SK-N-SH (cell line): ENCODE data around the gene SORBS2. TPM values are rescaled to one million over a fixed set of nuclear protein-coding genes. Genes with fewer than 3 reads are reported as not detected.

Source experiments
- CTCF ChIA-PET: fragments of 300-600, 350-600 bp; formaldehyde crosslinking; extraction: SDS; loops from one replicate; lab custom pipeline; 2021; lab: Yijun Ruan, JAX
- POLR2A ChIA-PET: fragments of 350-600 bp; sonication (Branson Sonifier 250); formaldehyde crosslinking; extraction: SDS; loops from one replicate; lab custom pipeline; 2020; ENCODE audit warnings: antibody characterized with exemption, inconsistent platforms; lab: Yijun Ruan, JAX
- DNase-seq: peaks from one replicate; pipeline ENCODE4 v3.0.0; 2012
- H2AFZ ChIP-seq: fragments of 200-600 bp; sonication (generic); 2 replicates; pipeline ENCODE4 v1.8.1; 2016; ENCODE audit warnings: antibody characterized with exemption, mild to moderate bottlenecking, low read depth
- H3F3A ChIP-seq: fragments of 200-600 bp; sonication (generic); replicated peaks from 2 replicates; pipeline ENCODE3; 2016; ENCODE audit warnings: antibody characterized with exemption, mild to moderate bottlenecking; ENCODE audit not compliant: insufficient read depth
- H3K27ac ChIP-seq, 2 experiments: fragments of 200-500 bp in 1 of 2; fragments of 200-600 bp in 1 of 2; sonication (Bioruptor generic) in 1 of 2; sonication (generic), shearing (Covaris generic) in 1 of 2; 2 replicates each; pipeline versions ENCODE4 v1.5.1 to v1.6.1; 2014 to 2016; ENCODE audit warnings: low read depth in 2 of 2, inconsistent platforms in 1 of 2, low read length in 1 of 2, mild to moderate bottlenecking in 1 of 2, mixed read lengths in 1 of 2
- H3K27me3 ChIP-seq: fragments of 200-600 bp; sonication (generic), shearing (Covaris generic); 2 replicates; pipeline ENCODE4 v1.6.1; 2016; ENCODE audit warnings: mixed run types; ENCODE audit not compliant: insufficient read depth
- H3K36me3 ChIP-seq, 2 experiments: fragments of 200-500 bp in 1 of 2; fragments of 200-600 bp in 1 of 2; sonication (Bioruptor generic) in 1 of 2; sonication (generic) in 1 of 2; replicated peaks in 1 of 2; 2 replicates each; pipeline versions ENCODE3 to v1.5.1; 2014 to 2016; ENCODE audit warnings: low read length in 1 of 2, mild to moderate bottlenecking in 1 of 2; ENCODE audit not compliant: insufficient read depth in 2 of 2, control insufficient read depth in 1 of 2
- H3K4me1 ChIP-seq, 2 experiments: fragments of 200-500 bp in 1 of 2; fragments of 200-600 bp in 1 of 2; sonication (Bioruptor generic) in 1 of 2; sonication (generic), shearing (Covaris generic) in 1 of 2; 2 replicates each; pipeline versions ENCODE4 v1.5.1 to v1.6.1; 2014 to 2016; ENCODE audit warnings: low read depth in 1 of 2, low read length in 1 of 2, mixed run types in 1 of 2; ENCODE audit not compliant: insufficient read depth in 2 of 2, control insufficient read depth in 1 of 2
- H3K4me2 ChIP-seq: fragments of 200-600 bp; sonication (generic), shearing (Covaris generic); 2 replicates; pipeline ENCODE4 v1.6.1; 2017; ENCODE audit warnings: mixed run types
- H3K4me3 ChIP-seq, 2 experiments: fragments of 200-500 bp in 1 of 2; fragments of 200-600 bp in 1 of 2; sonication (Bioruptor generic) in 1 of 2; sonication (generic), shearing (Covaris generic) in 1 of 2; 2 replicates each; pipeline versions ENCODE4 v1.5.1 to v1.8.1; 2014 to 2016; ENCODE audit warnings: low read depth in 2 of 2, inconsistent platforms in 1 of 2, low read length in 1 of 2, mild to moderate bottlenecking in 1 of 2, mixed read lengths in 1 of 2, moderate library complexity in 1 of 2
- H3K79me2 ChIP-seq: fragments of 200-600 bp; sonication (generic); 2 replicates; pipeline ENCODE4 v1.8.1; 2017; ENCODE audit warnings: mild to moderate bottlenecking; ENCODE audit not compliant: insufficient read depth
- H3K9ac ChIP-seq: fragments of 200-600 bp; sonication (generic); 2 replicates; pipeline ENCODE4 v1.6.1; 2017; ENCODE audit warnings: mixed run types
- H3K9me2 ChIP-seq: fragments of 200-600 bp; sonication (generic); 2 replicates; pipeline ENCODE4 v1.6.1; 2017; ENCODE audit warnings: mixed run types
- H3K9me3 ChIP-seq: fragments of 200-600 bp; sonication (generic); 2 replicates; pipeline ENCODE4 v1.6.1; 2017; ENCODE audit warnings: mixed run types, mild to moderate bottlenecking, moderate library complexity
- H4K20me1 ChIP-seq: fragments of 200-600 bp; sonication (generic); 2 replicates; pipeline ENCODE4 v1.6.1; 2017; ENCODE audit warnings: mild to moderate bottlenecking, mixed run types; ENCODE audit not compliant: insufficient read depth
- CTCF ChIP-seq: fragments of 200-600 bp; sonication (generic); IDR thresholded peaks from 2 replicates; pipeline ENCODE4 v1.6.1; 2017; ENCODE audit warnings: antibody characterized with exemption, mild to moderate bottlenecking, moderate library complexity
- ELF1 ChIP-seq: IDR thresholded peaks from 2 replicates; pipeline ENCODE4 v1.4.0; 2012
- EZH2phosphoT487 ChIP-seq: fragments of 200-600 bp; sonication (generic); IDR thresholded peaks from 2 replicates; pipeline ENCODE4 v1.6.1; 2017; ENCODE audit warnings: low read depth, mixed run types, mild to moderate bottlenecking, antibody characterized with exemption, moderate library complexity, borderline replicate concordance
- FOSL2 ChIP-seq: IDR thresholded peaks from 2 replicates; pipeline ENCODE4 v1.4.0; 2012; ENCODE audit warnings: low read depth, mild to moderate bottlenecking, moderate library complexity, borderline replicate concordance
- FOXJ3 ChIP-seq: sonication (generic); formaldehyde crosslinking; IDR thresholded peaks from 2 replicates; pipeline ENCODE4 v1.5.1; 2020; ENCODE audit warnings: mild to moderate bottlenecking, missing genetic modification reagents
- FOXM1 ChIP-seq: IDR thresholded peaks from 2 replicates; pipeline ENCODE4 v1.4.0; 2012; ENCODE audit warnings: low read depth, mild to moderate bottlenecking
- GATA2 ChIP-seq: sonication (generic); formaldehyde crosslinking; IDR thresholded peaks from 2 replicates; pipeline ENCODE4 v1.5.0; 2020; ENCODE audit warnings: mild to moderate bottlenecking, missing genetic modification reagents
- IRF3 ChIP-seq: fragments of 150-350 bp; IDR thresholded peaks from 2 replicates; pipeline ENCODE4 v1.6.1; 2016; ENCODE audit warnings: mild to moderate bottlenecking, low read depth, low read length
- JUND ChIP-seq: IDR thresholded peaks from 2 replicates; pipeline ENCODE4 v1.4.0; 2012
- MAX ChIP-seq: IDR thresholded peaks from 2 replicates; pipeline ENCODE4 v1.4.0; 2012; ENCODE audit warnings: low read depth
- MEF2A ChIP-seq: IDR thresholded peaks from 2 replicates; pipeline ENCODE4 v1.4.0; 2012; ENCODE audit warnings: low read depth, borderline replicate concordance
- POLR2AphosphoS5 ChIP-seq: IDR thresholded peaks from 2 replicates; pipeline ENCODE4 v1.6.1; 2012; ENCODE audit warnings: low read depth, low read length
- RAD21 ChIP-seq: IDR thresholded peaks from 2 replicates; pipeline ENCODE4 v1.6.1; 2012; ENCODE audit warnings: mild to moderate bottlenecking, low read length
- REST ChIP-seq: IDR thresholded peaks from 2 replicates; pipeline ENCODE4 v1.6.1; 2012; ENCODE audit warnings: mild to moderate bottlenecking, low read depth, low read length, moderate library complexity
- RXRA ChIP-seq: IDR thresholded peaks from 2 replicates; pipeline ENCODE4 v1.4.0; 2012; ENCODE audit warnings: low read depth, mild to moderate bottlenecking, borderline replicate concordance
- SIN3A ChIP-seq: IDR thresholded peaks from 2 replicates; pipeline ENCODE4 v1.6.1; 2012; ENCODE audit warnings: low read depth, mild to moderate bottlenecking, low read length, moderate library complexity, borderline replicate concordance
- TEAD4 ChIP-seq: IDR thresholded peaks from 2 replicates; pipeline ENCODE4 v1.4.0; 2012; ENCODE audit warnings: mild to moderate bottlenecking, borderline replicate concordance; ENCODE audit not compliant: insufficient read depth
- USF1 ChIP-seq: IDR thresholded peaks from 2 replicates; pipeline ENCODE4 v1.4.0; 2012; ENCODE audit warnings: low read depth, borderline replicate concordance
- ZBTB33 ChIP-seq: IDR thresholded peaks from 2 replicates; pipeline ENCODE4 v1.4.0; 2012; ENCODE audit warnings: low read depth, borderline replicate concordance
- WGBS: methylation state at CpG from one replicate; pipeline ENCODE4 v1.1.6; 2017; ENCODE audit warnings: low lambda C conversion rate; 5-methylcytosine and 5-hydroxymethylcytosine counted together
- polyA plus RNA-seq, 3 experiments: library from polyadenylated mRNA; depleted of rRNA; stranded (reverse); fragments of >200 nt; gene quantifications; 2 replicates each; pipeline ENCODE4 v1.2.3, GENCODE V29; 2012

The SORBS2 gene
- polyA plus RNA-seq, 1 of the 3 experiments (the other 2 are of a cell fraction): 2.5 TPM

GRCh38 chr4:185651851-185652250 is 160.1 kb downstream of the SORBS2 start:
- Histone ChIP-seq H3K9me2 (no peaks in the 10 kb centered on the region), H3K27me3 (no peaks in the 10 kb centered on the region), H3K4me3 (no peak overlapping the region), H2AFZ (no peak overlapping the region), H3K4me2 (no peak overlapping the region), H3K9ac (no peak overlapping the region), H4K20me1 (no peaks in the 10 kb centered on the region), H3F3A (no peaks in the 10 kb centered on the region), H3K36me3 (no peaks in the 10 kb centered on the region), H3K9me3 (no peaks in the 10 kb centered on the region), H3K27ac (no peak overlapping the region), H3K79me2 (no peaks in the 10 kb centered on the region), H3K4me1 (no peaks in the 10 kb centered on the region; a peak in 1 of 4 replicates)
- TF ChIP-seq USF1 (no peak), ELF1 (no peak), GATA2 (no peak), SIN3A (no peak), RAD21 (no peak), JUND (no peak), FOSL2 (no peak), MAX (no peak), REST (no peak), FOXM1 (no peak), MEF2A (no peak), RXRA (no peak)
- POLR2A ChIA-PET: no interaction called here
- no peak for DNase-seq
- 60% methylated on average over 7 of the region's 7 CpGs for WGBS
- CTCF ChIA-PET: interaction anchor here (0.6 kb wide), 1 partner anchor 135 kb away, joined by 3 read pairs; no protein-coding TSS in a partner anchor

GRCh38 chr4:185651137-185651677 is 160.8 kb downstream of the SORBS2 start:
- Histone ChIP-seq H3K4me1 (no peaks in the 10 kb centered on the region; a peak in 1 of 4 replicates), H3K9me2 (no peaks in the 10 kb centered on the region), H3K4me3 (no peak overlapping the region), H3K36me3 (no peaks in the 10 kb centered on the region), H3K27me3 (no peaks in the 10 kb centered on the region), H4K20me1 (no peaks in the 10 kb centered on the region), H3K27ac (no peak overlapping the region), H3K9me3 (no peaks in the 10 kb centered on the region), H3K4me2 (no peak overlapping the region), H3F3A (no peaks in the 10 kb centered on the region), H3K9ac (no peak overlapping the region), H3K79me2 (no peaks in the 10 kb centered on the region), H2AFZ (no peak overlapping the region)
- no peak for DNase-seq
- ChIA-PET CTCF (interaction anchor here (0.6 to 0.8 kb wide), 2 partner anchors 11 to 135 kb away, joined by 3 to 4 read pairs; no protein-coding TSS in a partner anchor), POLR2A (no interaction called here)
- 55% methylated on average over 3 of the region's 5 CpGs for WGBS
- TF ChIP-seq CTCF (no peak), ZBTB33 (no peak), EZH2phosphoT487 (no peak), POLR2AphosphoS5 (no peak), GATA2 (no peak), ELF1 (no peak), FOXJ3 (no peak), RXRA (no peak), TEAD4 (no peak), IRF3 (no peak)
